HepG2 (cell line): Measurements from ENCODE around the gene NEURL1B. TPM values are rescaled to one million over a fixed set of nuclear protein-coding genes. Genes with fewer than 3 reads are reported as not detected.

Experiments
- ATAC-seq: fragments of 200-7000 bp; cut with Tn5 transposase; 3 replicates; pipeline ENCODE4 v1.9.1; 2020; ENCODE audit warnings: mild to moderate bottlenecking, moderate library complexity
- BruUV-seq: library from RNA; stranded (reverse); fragments of 400-500 nt; replicated peaks from 2 replicates; lab custom pipeline; 2021; lab: Mats Ljungman, UMichigan
- CTCF ChIA-PET: fragments of 300-600 bp; formaldehyde crosslinking; extraction: SDS; loops from one replicate; lab custom pipeline; 2021; ENCODE audit warnings: low total read pairs, inconsistent platforms, low intra/inter-chr PET ratio; lab: Yijun Ruan, JAX
- POLR2A ChIA-PET: fragments of 350-600 bp; sonication (Branson Sonifier 250); formaldehyde crosslinking; loops from one replicate; lab custom pipeline; 2020; ENCODE audit warnings: antibody characterized with exemption, inconsistent platforms; lab: Yijun Ruan, JAX
- DNase-seq: peaks from one replicate; pipeline ENCODE4 v3.0.0-alpha.2; 2015; ENCODE audit warnings: low spot score
- FAIRE-seq: peaks from 3 replicates; lab custom pipeline; 2011; peaks lifted over from hg19 to GRCh38; lab: Jason Lieb, UNC
- H2AFZ ChIP-seq: one replicate; pipeline ENCODE4 v1.6.1; 2011; ENCODE audit warnings: low read length, inconsistent platforms
- H3K27ac ChIP-seq: fragments of 300-600 bp; 3 replicates; pipeline ENCODE4 v1.8.0; 2011; ENCODE audit warnings: mixed run types, mild to moderate bottlenecking, mixed read lengths, low read length, inconsistent platforms; ENCODE audit not compliant: insufficient read depth; ENCODE audit errors: extremely low read length
- H3K27me3 ChIP-seq, 2 experiments: fragments of 200-600 bp in 1 of 2; 2 replicates in 1 of 2; 3 replicates in 1 of 2; pipeline versions ENCODE4 v1.6.0 to v1.8.0; 2011; ENCODE audit warnings: low read length in 2 of 2, mild to moderate bottlenecking in 2 of 2, moderate library complexity in 2 of 2, inconsistent platforms in 1 of 2; ENCODE audit not compliant: insufficient read depth in 2 of 2, control insufficient read depth in 1 of 2
- H3K36me3 ChIP-seq, 2 experiments: fragments of 200-600 bp in 1 of 2; replicated peaks in 1 of 2; 2 replicates in 1 of 2; 3 replicates in 1 of 2; pipeline versions ENCODE4 v1.5.1 to v1.8.0; 2011; ENCODE audit warnings: low read length in 2 of 2, inconsistent platforms in 1 of 2; ENCODE audit not compliant: insufficient read depth in 2 of 2, control insufficient read depth in 1 of 2
- H3K4me1 ChIP-seq: 2 replicates; pipeline ENCODE4 v1.5.1; 2012; ENCODE audit warnings: low read length, inconsistent platforms; ENCODE audit not compliant: insufficient read depth
- H3K4me2 ChIP-seq: 2 replicates; pipeline ENCODE4 v1.6.0; 2011; ENCODE audit warnings: low read depth, low read length, inconsistent platforms
- H3K4me3 ChIP-seq, 3 experiments: fragments of 200-600 bp in 1 of 3; sonication (generic), shearing (Covaris generic) in 1 of 3; replicated peaks in 1 of 3; 2 replicates each; pipeline ENCODE4 v1.5.1; 2011 to 2016; ENCODE audit warnings: low read length in 3 of 3, inconsistent platforms in 2 of 3, low read depth in 2 of 3, mild to moderate bottlenecking in 2 of 3, control low read depth in 1 of 3, mixed read lengths in 1 of 3; ENCODE audit not compliant: insufficient read depth in 1 of 3
- H3K79me2 ChIP-seq: one replicate; pipeline ENCODE4 v1.6.1; 2011; ENCODE audit warnings: low read length, inconsistent platforms; ENCODE audit not compliant: insufficient read depth
- H3K9ac ChIP-seq: 2 replicates; pipeline ENCODE4 v1.6.0; 2011; ENCODE audit warnings: mild to moderate bottlenecking, low read depth, low read length, inconsistent platforms; ENCODE audit not compliant: insufficient read depth
- H3K9me3 ChIP-seq: 2 replicates; pipeline ENCODE4 v1.5.1; 2012; ENCODE audit warnings: mild to moderate bottlenecking, low read length
- H4K20me1 ChIP-seq: 2 replicates; pipeline ENCODE4 v1.6.0; 2011; ENCODE audit warnings: inconsistent platforms, mild to moderate bottlenecking, low read length, moderate library complexity; ENCODE audit not compliant: insufficient read depth
- AKNA ChIP-seq: sonication (generic); formaldehyde crosslinking; IDR thresholded peaks from 2 replicates; pipeline ENCODE4 v1.4.0; 2020; ENCODE audit warnings: missing genetic modification reagents, borderline replicate concordance
- MAFG ChIP-seq: sonication (generic); formaldehyde crosslinking; IDR thresholded peaks from 2 replicates; pipeline ENCODE4 v1.5.1; 2020; ENCODE audit warnings: mild to moderate bottlenecking, missing genetic modification reagents
- NCOA2 ChIP-seq: sonication (generic); formaldehyde crosslinking; IDR thresholded peaks from 2 replicates; pipeline ENCODE4 v1.8.0; 2022; ENCODE audit warnings: inconsistent platforms
- NFE2 ChIP-seq: sonication (generic); formaldehyde crosslinking; IDR thresholded peaks from 2 replicates; pipeline ENCODE4 v1.4.0; 2020; ENCODE audit warnings: missing genetic modification reagents
- TGIF2 ChIP-seq: IDR thresholded peaks from 2 replicates; pipeline ENCODE4 v1.6.1; 2016; ENCODE audit warnings: control low read depth, missing compliant biosample characterization
- WIZ ChIP-seq: sonication (generic); formaldehyde crosslinking; IDR thresholded peaks from 2 replicates; pipeline ENCODE4 v1.5.1; 2020; ENCODE audit warnings: mild to moderate bottlenecking, missing genetic modification reagents
- ZBTB43 ChIP-seq: sonication (generic); formaldehyde crosslinking; conservative IDR thresholded peaks from 2 replicates; pipeline ENCODE4 v1.4.0; 2020; ENCODE audit warnings: missing genetic modification reagents
- ZNF138 ChIP-seq: sonication (generic); formaldehyde crosslinking; IDR thresholded peaks from 2 replicates; pipeline ENCODE4 v1.5.0; 2020; ENCODE audit warnings: mild to moderate bottlenecking, low read depth, missing genetic modification reagents
- ZNF513 ChIP-seq: sonication (generic); formaldehyde crosslinking; conservative IDR thresholded peaks from 2 replicates; pipeline ENCODE4 v1.5.0; 2020; ENCODE audit warnings: missing genetic modification reagents
- ZNF597 ChIP-seq: sonication (generic); formaldehyde crosslinking; IDR thresholded peaks from 2 replicates; pipeline ENCODE4 v1.5.0; 2020; ENCODE audit warnings: missing genetic modification reagents
- ZNF644 ChIP-seq: IDR thresholded peaks from 2 replicates; pipeline ENCODE4 v1.6.1; 2016; ENCODE audit warnings: low read depth
- ZNF670 ChIP-seq: sonication (generic); formaldehyde crosslinking; IDR thresholded peaks from 2 replicates; pipeline ENCODE4 v1.8.0; 2022; ENCODE audit warnings: mild to moderate bottlenecking, missing genetic modification reagents, borderline replicate concordance
- WGBS: methylation state at CpG from one replicate; pipeline ENCODE4 v1.1.6; 2017; ENCODE audit warnings: low lambda C conversion rate; 5-methylcytosine and 5-hydroxymethylcytosine counted together
- in situ Hi-C: cut with HindIII; loops from 2 replicates; pipeline ENCODE4 v1.10.0; 2017; ENCODE audit warnings: low pct_unique_long_range_greater_than_20kb; ENCODE audit not compliant: extremely low pct_ligation_motif_present
- intact Hi-C: fragments of 100-400 bp; cut with micrococcal nuclease; formaldehyde crosslinking; loops from one replicate; pipeline ENCODE4 v1.10.0; 2022; ENCODE audit not compliant: unreplicated experiment
- polyA plus RNA-seq, 8 experiments: library from polyadenylated mRNA; depleted of rRNA in 3 of 8; stranded (reverse) in 7 of 8; unstranded in 1 of 8; fragments of >200 nt; fragmentation: Illumina TruSeq in 4 of 8; extraction: Trizol in 4 of 8; gene quantifications; 2 replicates each; pipeline versions ENCODE4 v1.2.1 to v1.2.3, GENCODE V29; 2011 to 2016; ENCODE audit warnings: low read depth in 4 of 8, missing spikeins in 1 of 8, mixed read lengths in 1 of 8; ENCODE audit not compliant: insufficient read depth in 1 of 8
- total RNA-seq, 5 experiments: library from RNA; depleted of rRNA; stranded (reverse); fragments of >200 nt; fragmentation: Illumina TruSeq; extraction: Trizol; gene quantifications; 2 replicates each; pipeline ENCODE4 v1.2.3, GENCODE V29; 2016; ENCODE audit warnings: low read depth in 1 of 5

The NEURL1B gene
- total and polyA plus RNA-seq, 2 of the 13 experiments (the other 11 are each of a cell fraction or from before 2014, with no cell fraction given): 0.09 to 0.13 TPM

- H2AFZ ChIP-seq: no peak overlapping the region
- no peak for DNase-seq
- 59% methylated on average over 8 of the region's 13 CpGs for WGBS
- H3K4me2 ChIP-seq: no peak overlapping the region
- H3K9me3 ChIP-seq: no peaks in the 10 kb centered on the region
- POLR2A ChIA-PET: interaction anchor here (3.6 kb wide), 1 partner anchor 42 kb away, joined by 16 read pairs; the partner anchor contains the start of gene DUSP1
- no TSS peak for BruUV-seq
- peaks cover 0 to 25% of the 10 kb centered on the region in 2 experiments; a peak in 4 of 5 replicates for H3K27me3 ChIP-seq
- H3K36me3 ChIP-seq: no peaks in the 10 kb centered on the region
- in situ Hi-C loops: loop anchor here (5.0 kb wide), 1 partner anchor 173 kb away; no protein-coding TSS in a partner anchor
- intact Hi-C loops: no loop called here
- CTCF ChIA-PET: no interaction called here
- no peak overlapping the region for H3K9ac ChIP-seq
- H3K27ac ChIP-seq: no peak overlapping the region
- no peak for ATAC-seq
- H3K79me2 ChIP-seq: no peaks in the 10 kb centered on the region
- H4K20me1 ChIP-seq: no peaks in the 10 kb centered on the region
- no peak for TF ChIP-seq TGIF2 (CRISPR knock-in tag)
- no peak for TF ChIP-seq ZNF644 (CRISPR knock-in tag)
- no peak for TF ChIP-seq ZNF513 (CRISPR knock-in tag)
- TF ChIP-seq ZNF138 (CRISPR knock-in tag): no peak
- no peak for TF ChIP-seq WIZ (CRISPR knock-in tag)
- no peak for TF ChIP-seq ZNF597
- TF ChIP-seq MAFG (CRISPR knock-in tag): no peak
- no peak for TF ChIP-seq NCOA2
- no peak for TF ChIP-seq NFE2 (CRISPR knock-in tag)
- TF ChIP-seq ZBTB43 (CRISPR knock-in tag): no peak
- TF ChIP-seq AKNA (CRISPR knock-in tag): no peak
- no peak for TF ChIP-seq ZNF670 (CRISPR knock-in tag)
- FAIRE-seq: no peak
- peaks cover 92% of the 10 kb centered on the region for H3K4me1 ChIP-seq
- no peak overlapping the region for H3K4me3 ChIP-seq
Observed at GRCh38 chr5:172729588-172729987, 88.5 kb downstream of the NEURL1B start.
